GM19463 (cell line): ENCODE results near the gene GMEB2.
A peak's percentile ranks its signal among the peaks of the same experiment; 100 is the strongest.
"Not testable (repeated sequence)": the region's sequence is repeated elsewhere in the genome, so short reads cannot be mapped to it uniquely, and the experiment has no call there.

Experiments used
- ATAC-seq: cut with Tn5 transposase; IDR thresholded peaks from one replicate; pipeline ENCODE4 v1.9.1; 2021; ENCODE audit warnings: mild to moderate bottlenecking, moderate library complexity; ENCODE audit not compliant: unreplicated experiment

The GMEB2 gene

GRCh38 chr20:63657937-63658748 lies 31.2 kb upstream of the GMEB2 start, which contains the start of gene RTEL1:
Gene RTEL1, plus strand, starts transcription at chr20:63658312. Its CDS starts 1,091 bp downstream, at chr20:63659403.
- ATAC-seq = peak; percentile 90

GRCh38 chr20:63657260-63657936 lies 30.5 kb upstream of the GMEB2 start:
- no peak for ATAC-seq

GRCh38 chr20:63656451-63656850 lies 29.6 kb upstream of the GMEB2 start:
- no peak for ATAC-seq

GRCh38 chr20:63655249-63655648 lies 28.3 kb upstream of the GMEB2 start:
- no peak for ATAC-seq

GRCh38 chr20:63653974-63654668 lies 27.2 kb upstream of the GMEB2 start:
- ATAC-seq = no peak

- ATAC-seq = no peak
Measured at GRCh38 chr20:63653041-63653973, 26.4 kb upstream of the GMEB2 start, which contains the start of gene STMN3. Gene STMN3, minus strand, starts transcription at chr20:63653424. Its CDS starts 79 bp downstream, at chr20:63653345.

GRCh38 chr20:63652192-63652980 lies 25.5 kb upstream of the GMEB2 start:
- ATAC-seq = no peak

- no peak for ATAC-seq
Measured at GRCh38 chr20:63651942-63652191, 25.0 kb upstream of the GMEB2 start.

GRCh38 chr20:63650486-63650885 lies 23.6 kb upstream of the GMEB2 start:
- ATAC-seq = not testable (repeated sequence)

- ATAC-seq = no peak
Measured at GRCh38 chr20:63648895-63649589, 22.1 kb upstream of the GMEB2 start.

GRCh38 chr20:63648190-63648589 lies 21.3 kb upstream of the GMEB2 start:
- no peak for ATAC-seq

GRCh38 chr20:63645218-63645617 lies 18.3 kb upstream of the GMEB2 start:
- ATAC-seq = no peak

- ATAC-seq = no peak
Measured at GRCh38 chr20:63643946-63644345, 17.0 kb upstream of the GMEB2 start.

GRCh38 chr20:63643499-63643898 lies 16.6 kb upstream of the GMEB2 start:
- ATAC-seq = no peak

- ATAC-seq = no peak
Measured at GRCh38 chr20:63642527-63643247, 15.8 kb upstream of the GMEB2 start.

GRCh38 chr20:63641792-63642523 lies 15.1 kb upstream of the GMEB2 start:
- ATAC-seq = peak; percentile 76

GRCh38 chr20:63641146-63641791 lies 14.4 kb upstream of the GMEB2 start:
- ATAC-seq = peak; percentile 16
